ENCODE measurements around the gene DMC1.

DMC1 gene

DNA sequence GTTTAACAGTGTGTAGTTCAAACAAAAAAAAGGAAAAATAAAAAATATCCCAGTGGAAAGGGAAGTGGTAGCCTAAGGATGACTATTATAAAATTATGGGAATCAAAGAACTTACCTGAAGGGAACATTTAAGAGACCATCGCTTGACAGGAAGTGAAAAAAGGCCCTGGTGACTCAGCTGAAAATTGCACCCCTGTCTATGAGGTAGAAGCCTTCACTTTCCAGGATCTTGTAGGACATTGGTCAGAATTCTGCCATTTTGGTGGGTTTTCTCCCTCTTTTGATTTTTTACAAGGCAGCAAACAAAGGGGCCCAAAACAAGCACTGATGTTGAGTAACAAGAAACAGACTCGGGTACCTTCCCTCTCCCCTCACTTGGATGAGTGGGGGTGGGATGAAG, 79.5 kb downstream of the DMC1 start:
- Histone ChIP-seq H2AFZ (ENCODE audit: low read length) (no peak overlapping the region), H3F3A (ENCODE audit: insufficient read depth, low read length) (peaks cover 20% of the 10 kb centered on the region), H3K4me3 (ENCODE audit: low read length) (no peak overlapping the region), H3K27me3 (replicated peaks; ENCODE audit: insufficient read depth, low read length) (no peaks in the 10 kb centered on the region), H3K36me3 (replicated peaks; ENCODE audit: insufficient read depth, low read length) (peaks cover 51% of the 10 kb centered on the region), H3K4me1 (ENCODE audit: low read length) (peaks cover 16% of the 10 kb centered on the region; the same call in 1 of the 2 replicates), H3K4me2 (ENCODE audit: low read depth, low read length) (no peak overlapping the region), H3K27ac (ENCODE audit: low read length) (peak overlapping the region; percentile 0; the same call in 1 of the 2 replicates), H3K9me3 (replicated peaks; ENCODE audit: insufficient read depth, low read length) (no peaks in the 10 kb centered on the region), H3K79me2 (ENCODE audit: low read length) (peaks cover 82% of the 10 kb centered on the region), H3K9me2 (replicated peaks; ENCODE audit: insufficient read depth, low read length) (no peaks in the 10 kb centered on the region), H4K20me1 (ENCODE audit: insufficient read depth, low read length) (peaks cover 20% of the 10 kb centered on the region), H3K9ac (ENCODE audit: low read length) (no peak overlapping the region)
- no peak for DNase-seq
- TF ChIP-seq EZH2 (optimal IDR thresholded peaks at IDR 0.05; ENCODE audit: low read depth, low read length) (no peak), EZH2phosphoT487 (IDR thresholded peaks at IDR 0.05; ENCODE audit: low read length) (no peak)
- TF ChIP-seq, protein P1, sequence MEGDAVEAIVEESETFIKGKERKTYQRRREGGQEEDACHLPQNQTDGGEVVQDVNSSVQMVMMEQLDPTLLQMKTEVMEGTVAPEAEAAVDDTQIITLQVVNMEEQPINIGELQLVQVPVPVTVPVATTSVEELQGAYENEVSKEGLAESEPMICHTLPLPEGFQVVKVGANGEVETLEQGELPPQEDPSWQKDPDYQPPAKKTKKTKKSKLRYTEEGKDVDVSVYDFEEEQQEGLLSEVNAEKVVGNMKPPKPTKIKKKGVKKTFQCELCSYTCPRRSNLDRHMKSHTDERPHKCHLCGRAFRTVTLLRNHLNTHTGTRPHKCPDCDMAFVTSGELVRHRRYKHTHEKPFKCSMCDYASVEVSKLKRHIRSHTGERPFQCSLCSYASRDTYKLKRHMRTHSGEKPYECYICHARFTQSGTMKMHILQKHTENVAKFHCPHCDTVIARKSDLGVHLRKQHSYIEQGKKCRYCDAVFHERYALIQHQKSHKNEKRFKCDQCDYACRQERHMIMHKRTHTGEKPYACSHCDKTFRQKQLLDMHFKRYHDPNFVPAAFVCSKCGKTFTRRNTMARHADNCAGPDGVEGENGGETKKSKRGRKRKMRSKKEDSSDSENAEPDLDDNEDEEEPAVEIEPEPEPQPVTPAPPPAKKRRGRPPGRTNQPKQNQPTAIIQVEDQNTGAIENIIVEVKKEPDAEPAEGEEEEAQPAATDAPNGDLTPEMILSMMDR (IDR thresholded peaks at IDR 0.05; ENCODE audit: low read length) = no peak

DNA sequence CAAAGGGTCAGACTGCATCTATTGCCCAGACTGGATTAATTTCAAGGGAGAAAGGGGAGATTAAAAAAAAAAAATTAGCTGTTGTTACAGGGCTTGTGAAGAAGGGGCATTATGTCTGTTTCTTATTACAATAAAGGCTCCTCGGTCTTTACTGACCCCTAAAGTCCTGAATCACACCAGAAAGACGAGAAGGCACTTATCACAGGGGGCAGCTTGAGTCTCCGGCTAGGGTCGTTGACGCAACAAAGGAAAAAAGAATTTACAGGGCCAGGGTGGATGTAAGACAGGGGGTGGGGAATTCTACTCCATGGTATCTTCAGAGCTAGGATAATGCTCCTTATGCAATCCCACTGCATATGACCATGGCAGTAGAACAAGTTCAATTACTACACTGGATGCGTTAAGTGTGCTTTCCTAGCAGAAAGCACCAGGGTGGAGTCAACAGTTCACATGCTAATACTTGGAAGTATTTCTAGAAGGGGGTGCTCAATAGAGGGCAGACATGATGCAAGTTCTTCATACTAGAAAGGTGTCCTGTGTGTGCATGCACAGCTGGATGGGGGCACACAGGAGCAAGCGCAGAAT, 80.3 kb downstream of the DMC1 start:
- Histone ChIP-seq H4K20me1 (ENCODE audit: insufficient read depth, low read length) (peaks cover 16% of the 10 kb centered on the region; the same call in 1 of the 2 replicates), H3K9ac (ENCODE audit: low read length) (no peak overlapping the region), H3K27ac (ENCODE audit: low read length) (no peak overlapping the region), H3K9me2 (replicated peaks; ENCODE audit: insufficient read depth, low read length) (no peaks in the 10 kb centered on the region), H3K27me3 (replicated peaks; ENCODE audit: insufficient read depth, low read length) (no peaks in the 10 kb centered on the region), H3K4me3 (ENCODE audit: low read length) (no peak overlapping the region), H3K4me2 (ENCODE audit: low read depth, low read length) (no peak overlapping the region), H3K79me2 (ENCODE audit: low read length) (peaks cover 75% of the 10 kb centered on the region), H3K9me3 (replicated peaks; ENCODE audit: insufficient read depth, low read length) (no peaks in the 10 kb centered on the region), H3F3A (ENCODE audit: insufficient read depth, low read length) (peaks cover 22% of the 10 kb centered on the region), H3K4me1 (ENCODE audit: low read length) (peaks cover 14% of the 10 kb centered on the region; the same call in 1 of the 2 replicates), H3K36me3 (replicated peaks; ENCODE audit: insufficient read depth, low read length) (peaks cover 52% of the 10 kb centered on the region), H2AFZ (ENCODE audit: low read length) (no peak overlapping the region)
- TF ChIP-seq, protein P1 (IDR thresholded peaks at IDR 0.05; ENCODE audit: low read length) = no peak
- TF ChIP-seq EZH2phosphoT487 (IDR thresholded peaks at IDR 0.05; ENCODE audit: low read length) = no peak
- TF ChIP-seq EZH2 (optimal IDR thresholded peaks at IDR 0.05; ENCODE audit: low read depth, low read length) = no peak
- DNase-seq = no peak

- Histone ChIP-seq H4K20me1 (ENCODE audit: insufficient read depth, low read length) (peaks cover 12% of the 10 kb centered on the region; the same call in 1 of the 2 replicates), H3K27ac (ENCODE audit: low read length) (no peak overlapping the region), H3K9me3 (replicated peaks; ENCODE audit: insufficient read depth, low read length) (no peaks in the 10 kb centered on the region), H3F3A (ENCODE audit: insufficient read depth, low read length) (peaks cover 22% of the 10 kb centered on the region), H3K9ac (ENCODE audit: low read length) (no peak overlapping the region), H3K27me3 (replicated peaks; ENCODE audit: insufficient read depth, low read length) (no peaks in the 10 kb centered on the region), H3K4me1 (ENCODE audit: low read length) (peaks cover 12% of the 10 kb centered on the region; the same call in 1 of the 2 replicates), H3K4me3 (ENCODE audit: low read length) (no peak overlapping the region), H2AFZ (ENCODE audit: low read length) (no peak overlapping the region), H3K9me2 (replicated peaks; ENCODE audit: insufficient read depth, low read length) (no peaks in the 10 kb centered on the region), H3K79me2 (ENCODE audit: low read length) (peaks cover 70% of the 10 kb centered on the region), H3K36me3 (replicated peaks; ENCODE audit: insufficient read depth, low read length) (peaks cover 51% of the 10 kb centered on the region), H3K4me2 (ENCODE audit: low read depth, low read length) (no peak overlapping the region)
- TF ChIP-seq, protein P1 (IDR thresholded peaks at IDR 0.05; ENCODE audit: low read length) = no peak
- TF ChIP-seq EZH2 (optimal IDR thresholded peaks at IDR 0.05; ENCODE audit: low read depth, low read length) (no peak), EZH2phosphoT487 (IDR thresholded peaks at IDR 0.05; ENCODE audit: low read length) (no peak)
- no peak for DNase-seq
Observed at GRCh38 chr22:38489142-38489541, 80.8 kb downstream of the DMC1 start.
